ENCODE measurements around the gene ARR3. TPM values are rescaled to one million over a fixed set of nuclear protein-coding genes. Genes with fewer than 3 reads are reported as not detected.

Gene ARR3
- total RNA-seq, 1 donor from 2014 or later, result not detected

- Mint-ChIP-seq H3K4me1 (ENCODE audit: low read depth) (no peaks in the 10 kb centered on the region), H3K27me3 (ENCODE audit: low read depth) (no peaks in the 10 kb centered on the region), H3K9me3 (ENCODE audit: low read depth) (peaks cover 17% of the 10 kb centered on the region), H3K4me3 (ENCODE audit: unreplicated experiment) (no peak overlapping the region), H3K36me3 (ENCODE audit: low read depth) (peaks cover 2% of the 10 kb centered on the region), H3K27ac (ENCODE audit: unreplicated experiment) (no peak overlapping the region)
- TF ChIP-seq CTCF (IDR thresholded peaks at IDR 0.05), result no peak
- DNase-seq (ENCODE audit: low spot score), result no peak
Measured at GRCh38 chrX:70279081-70279480, 10.9 kb downstream of the ARR3 start.

- no peaks in the 10 kb centered on the region for H3K27me3 Mint-ChIP-seq (ENCODE audit: low read depth)
- no peak overlapping the region for H3K27ac Mint-ChIP-seq (ENCODE audit: unreplicated experiment)
- H3K4me1 Mint-ChIP-seq (ENCODE audit: low read depth), result no peaks in the 10 kb centered on the region
- peaks cover 17% of the 10 kb centered on the region for H3K9me3 Mint-ChIP-seq (ENCODE audit: low read depth)
- no peak for TF ChIP-seq CTCF (IDR thresholded peaks at IDR 0.05)
- peaks cover 3% of the 10 kb centered on the region for H3K36me3 Mint-ChIP-seq (ENCODE audit: low read depth)
- H3K4me3 Mint-ChIP-seq (ENCODE audit: unreplicated experiment), result no peak overlapping the region
- DNase-seq (ENCODE audit: low spot score), result no peak
Measured at GRCh38 chrX:70280573-70280972, 12.4 kb downstream of the ARR3 start.

- Mint-ChIP-seq H3K9me3 (ENCODE audit: low read depth) (peaks cover 17% of the 10 kb centered on the region), H3K4me3 (ENCODE audit: unreplicated experiment) (no peak within 1 kb of the TSS), H3K27me3 (ENCODE audit: low read depth) (no peaks in the 10 kb centered on the region), H3K36me3 (ENCODE audit: low read depth) (peaks cover 3% of the 10 kb centered on the region), H3K27ac (ENCODE audit: unreplicated experiment) (no peak within 1 kb of the TSS), H3K4me1 (ENCODE audit: low read depth) (no peaks in the 10 kb centered on the region)
- no peak for DNase-seq (ENCODE audit: low spot score)
- no peak for TF ChIP-seq CTCF (IDR thresholded peaks at IDR 0.05)
Measured at GRCh38 chrX:70281951-70282350, 13.8 kb downstream of the ARR3 start, which contains the start of gene RAB41. RAB41 (plus strand) TSS chrX:70282172; CDS start chrX:70282218, 46 bp downstream.

GRCh38 chrX:70289168-70289792, 21.1 kb downstream of the ARR3 start:
- DNase-seq (ENCODE audit: low spot score), result no peak
- Mint-ChIP-seq H3K4me3 (ENCODE audit: unreplicated experiment) (peak overlapping the region; percentile 88), H3K9me3 (ENCODE audit: low read depth) (peaks cover 6% of the 10 kb centered on the region), H3K27me3 (ENCODE audit: low read depth) (no peaks in the 10 kb centered on the region), H3K36me3 (ENCODE audit: low read depth) (peaks cover 1% of the 10 kb centered on the region), H3K4me1 (ENCODE audit: low read depth) (peaks cover 16% of the 10 kb centered on the region), H3K27ac (ENCODE audit: unreplicated experiment) (peak overlapping the region; percentile 74)
- no peak for TF ChIP-seq CTCF (IDR thresholded peaks at IDR 0.05)

- Mint-ChIP-seq H3K27ac (ENCODE audit: unreplicated experiment) (peak within 1 kb of the TSS; percentile 74), H3K4me1 (ENCODE audit: low read depth) (peaks cover 16% of the 10 kb centered on the region), H3K36me3 (ENCODE audit: low read depth) (no peaks in the 10 kb centered on the region), H3K27me3 (ENCODE audit: low read depth) (no peaks in the 10 kb centered on the region), H3K4me3 (ENCODE audit: unreplicated experiment) (peak within 1 kb of the TSS; percentile 88), H3K9me3 (ENCODE audit: low read depth) (peaks cover 3% of the 10 kb centered on the region)
- no peak for DNase-seq (ENCODE audit: low spot score)
- TF ChIP-seq CTCF (IDR thresholded peaks at IDR 0.05), result no peak
Measured at GRCh38 chrX:70289793-70290770, 21.9 kb downstream of the ARR3 start, which contains the start of the genes KIF4A and PDZD11. KIF4A (plus strand) TSS chrX:70290104; CDS start chrX:70290459, 355 bp downstream. PDZD11 (minus strand) TSS chrX:70289927; CDS start chrX:70289341, 586 bp downstream.

Data from chondrocyte (in vitro differentiated cells).